ENCODE data around the gene SLC26A5. TPM values are rescaled to one million over a fixed set of nuclear protein-coding genes. Genes with fewer than 3 reads are reported as not detected.

SLC26A5 gene
- total RNA-seq, 1 experiment from 2014 or later: not detected

DNA sequence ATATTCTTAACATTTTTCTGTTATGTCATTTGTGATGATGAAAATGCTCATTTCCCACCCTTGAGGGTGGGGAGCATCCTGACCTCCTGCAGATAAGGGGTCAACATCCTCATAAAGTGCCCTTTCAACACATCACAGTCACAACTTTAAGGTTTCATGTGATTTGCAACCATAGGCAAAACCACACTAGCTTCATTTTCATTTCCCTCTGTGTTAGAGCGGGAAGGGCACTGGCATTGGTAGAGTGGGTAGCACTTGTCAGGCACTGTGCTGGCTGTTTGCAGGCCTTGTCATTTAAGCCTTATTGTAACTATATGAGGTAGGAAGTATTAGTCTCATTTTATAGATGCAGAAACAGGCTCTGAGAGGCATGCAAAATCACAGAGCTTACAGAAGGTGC is 58.8 kb downstream of the SLC26A5 start:
- H3K9me3 Mint-ChIP-seq (ENCODE audit: unreplicated experiment): no peaks in the 10 kb centered on the region
- H3K27me3 Mint-ChIP-seq (ENCODE audit: insufficient read depth, unreplicated experiment): peaks cover 26% of the 10 kb centered on the region
- TF ChIP-seq, protein P1, sequence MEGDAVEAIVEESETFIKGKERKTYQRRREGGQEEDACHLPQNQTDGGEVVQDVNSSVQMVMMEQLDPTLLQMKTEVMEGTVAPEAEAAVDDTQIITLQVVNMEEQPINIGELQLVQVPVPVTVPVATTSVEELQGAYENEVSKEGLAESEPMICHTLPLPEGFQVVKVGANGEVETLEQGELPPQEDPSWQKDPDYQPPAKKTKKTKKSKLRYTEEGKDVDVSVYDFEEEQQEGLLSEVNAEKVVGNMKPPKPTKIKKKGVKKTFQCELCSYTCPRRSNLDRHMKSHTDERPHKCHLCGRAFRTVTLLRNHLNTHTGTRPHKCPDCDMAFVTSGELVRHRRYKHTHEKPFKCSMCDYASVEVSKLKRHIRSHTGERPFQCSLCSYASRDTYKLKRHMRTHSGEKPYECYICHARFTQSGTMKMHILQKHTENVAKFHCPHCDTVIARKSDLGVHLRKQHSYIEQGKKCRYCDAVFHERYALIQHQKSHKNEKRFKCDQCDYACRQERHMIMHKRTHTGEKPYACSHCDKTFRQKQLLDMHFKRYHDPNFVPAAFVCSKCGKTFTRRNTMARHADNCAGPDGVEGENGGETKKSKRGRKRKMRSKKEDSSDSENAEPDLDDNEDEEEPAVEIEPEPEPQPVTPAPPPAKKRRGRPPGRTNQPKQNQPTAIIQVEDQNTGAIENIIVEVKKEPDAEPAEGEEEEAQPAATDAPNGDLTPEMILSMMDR (IDR thresholded peaks at IDR 0.05; ENCODE audit: unreplicated experiment): no peak
- intact Hi-C loops (cut with micrococcal nuclease): no loop called here
- POLR2A ChIA-PET: no interaction called here
- H3K36me3 Mint-ChIP-seq (ENCODE audit: insufficient read depth, unreplicated experiment): no peaks in the 10 kb centered on the region
- no peak for DNase-seq (ENCODE audit: unreplicated experiment)
- BruUV-seq (replicated peaks): no TSS peak
- CTCF ChIA-PET: no interaction called here
- H3K27ac Mint-ChIP-seq (ENCODE audit: low read depth, unreplicated experiment): no peak overlapping the region
- H3K4me1 Mint-ChIP-seq (ENCODE audit: insufficient read depth, unreplicated experiment): no peaks in the 10 kb centered on the region
- H3K4me3 Mint-ChIP-seq (ENCODE audit: unreplicated experiment): no peak overlapping the region

GRCh38 chr7:103382032-103382402 is 64.0 kb downstream of the SLC26A5 start:
- H3K9me3 Mint-ChIP-seq (ENCODE audit: unreplicated experiment): no peaks in the 10 kb centered on the region
- ChIA-PET CTCF (no interaction called here), POLR2A (no interaction called here)
- no peak overlapping the region for H3K27ac Mint-ChIP-seq (ENCODE audit: low read depth, unreplicated experiment)
- H3K4me3 Mint-ChIP-seq (ENCODE audit: unreplicated experiment): no peak overlapping the region
- H3K27me3 Mint-ChIP-seq (ENCODE audit: insufficient read depth, unreplicated experiment): peaks cover 29% of the 10 kb centered on the region
- no peaks in the 10 kb centered on the region for H3K36me3 Mint-ChIP-seq (ENCODE audit: insufficient read depth, unreplicated experiment)
- no TSS peak for BruUV-seq (replicated peaks)
- intact Hi-C loops (cut with micrococcal nuclease): no loop called here
- TF ChIP-seq, protein P1 (IDR thresholded peaks at IDR 0.05; ENCODE audit: unreplicated experiment): no peak
- DNase-seq (ENCODE audit: unreplicated experiment): no peak
- H3K4me1 Mint-ChIP-seq (ENCODE audit: insufficient read depth, unreplicated experiment): no peaks in the 10 kb centered on the region

- H3K27ac Mint-ChIP-seq (ENCODE audit: low read depth, unreplicated experiment): no peak overlapping the region
- POLR2A ChIA-PET: no interaction called here
- intact Hi-C loops (cut with micrococcal nuclease): no loop called here
- no TSS peak for BruUV-seq (replicated peaks)
- CTCF ChIA-PET: no interaction called here
- TF ChIP-seq, protein P1 (IDR thresholded peaks at IDR 0.05; ENCODE audit: unreplicated experiment): no peak
- H3K27me3 Mint-ChIP-seq (ENCODE audit: insufficient read depth, unreplicated experiment): peaks cover 29% of the 10 kb centered on the region
- H3K4me3 Mint-ChIP-seq (ENCODE audit: unreplicated experiment): no peak overlapping the region
- H3K36me3 Mint-ChIP-seq (ENCODE audit: insufficient read depth, unreplicated experiment): no peaks in the 10 kb centered on the region
- no peaks in the 10 kb centered on the region for H3K9me3 Mint-ChIP-seq (ENCODE audit: unreplicated experiment)
- DNase-seq (ENCODE audit: unreplicated experiment): no peak
- H3K4me1 Mint-ChIP-seq (ENCODE audit: insufficient read depth, unreplicated experiment): no peaks in the 10 kb centered on the region
Measured at GRCh38 chr7:103381280-103382031, 64.6 kb downstream of the SLC26A5 start.

- POLR2A ChIA-PET: no interaction called here
- TF ChIP-seq, protein P1 (IDR thresholded peaks at IDR 0.05; ENCODE audit: unreplicated experiment): no peak
Measured at GRCh38 chr7:103380395-103381191, 65.4 kb downstream of the SLC26A5 start.

More at GRCh38 chr7:103380395-103381191, 65.4 kb downstream of the SLC26A5 start:
- no TSS peak for BruUV-seq (replicated peaks)
- H3K9me3 Mint-ChIP-seq (ENCODE audit: unreplicated experiment): no peaks in the 10 kb centered on the region
- H3K36me3 Mint-ChIP-seq (ENCODE audit: insufficient read depth, unreplicated experiment): no peaks in the 10 kb centered on the region
- no peaks in the 10 kb centered on the region for H3K4me1 Mint-ChIP-seq (ENCODE audit: insufficient read depth, unreplicated experiment)
- H3K4me3 Mint-ChIP-seq (ENCODE audit: unreplicated experiment): no peak overlapping the region
- CTCF ChIA-PET: interaction anchor here (0.8 kb wide), 1 partner anchor 24 kb away, joined by 4 read pairs; no protein-coding TSS in a partner anchor
- DNase-seq (ENCODE audit: unreplicated experiment): no peak
- intact Hi-C loops (cut with micrococcal nuclease): no loop called here
- H3K27ac Mint-ChIP-seq (ENCODE audit: low read depth, unreplicated experiment): no peak overlapping the region
- peaks cover 29% of the 10 kb centered on the region for H3K27me3 Mint-ChIP-seq (ENCODE audit: insufficient read depth, unreplicated experiment)
